GM12878 (cell line): ENCODE results near the gene TIPIN. TPM values are rescaled to one million over a fixed set of nuclear protein-coding genes. Genes with fewer than 3 reads are reported as not detected.

Experiments used
- CHD1 ChIP-seq: IDR thresholded peaks from 2 replicates; pipeline ENCODE4 v1.6.1; 2012; ENCODE audit warnings: low read depth, low read length, improper control_type of control experiment
- CHD4 ChIP-seq: fragments of 200-600 bp; sonication (generic); IDR thresholded peaks from 2 replicates; pipeline ENCODE4 v1.6.1; 2016; ENCODE audit warnings: mild to moderate bottlenecking
- ESRRA ChIP-seq: IDR thresholded peaks from 2 replicates; pipeline ENCODE4 v1.6.1; 2012; ENCODE audit warnings: mild to moderate bottlenecking, low read length, improper control_type of control experiment
- GATAD2B ChIP-seq: fragments of 450-650 bp; conservative IDR thresholded peaks from 2 replicates; pipeline ENCODE4 v1.6.1; 2017; ENCODE audit warnings: low read depth, mild to moderate bottlenecking, moderate library complexity
- IKZF2 ChIP-seq, 2 experiments: fragments of 450-650 bp; IDR thresholded peaks; 2 replicates each; pipeline ENCODE4 v1.6.1; 2017; ENCODE audit warnings: mild to moderate bottlenecking in 2 of 2, moderate library complexity in 2 of 2
- MTA3 ChIP-seq: IDR thresholded peaks from 2 replicates; pipeline ENCODE4 v1.6.1; 2012; ENCODE audit warnings: low read length, inconsistent platforms, borderline replicate concordance
- MYB ChIP-seq: fragments of 150-350 bp; IDR thresholded peaks from 2 replicates; pipeline ENCODE4 v1.6.1; 2014; ENCODE audit warnings: mild to moderate bottlenecking, low read depth, low read length, borderline replicate concordance
- NR2C2 ChIP-seq: IDR thresholded peaks from 2 replicates; pipeline ENCODE4 v1.6.1; 2011; ENCODE audit warnings: borderline replicate concordance, low read depth; ENCODE audit not compliant: control insufficient read depth, insufficient read length
- POLR2AphosphoS2 ChIP-seq: IDR thresholded peaks from 2 replicates; pipeline ENCODE4 v1.6.1; 2011; ENCODE audit warnings: low read depth, mild to moderate bottlenecking, low read length, improper control_type of control experiment, moderate library complexity
- POU2F2 ChIP-seq: IDR thresholded peaks from 3 replicates; pipeline ENCODE4 v1.6.1; 2011; ENCODE audit warnings: low read depth, mild to moderate bottlenecking, low read length, borderline replicate concordance
- RAD21 ChIP-seq: IDR thresholded peaks from 2 replicates; pipeline ENCODE4 v1.6.1; 2011; ENCODE audit warnings: mild to moderate bottlenecking, low read depth, low read length, moderate library complexity; ENCODE audit not compliant: insufficient read depth
- SIN3A ChIP-seq: IDR thresholded peaks from 2 replicates; pipeline ENCODE4 v1.6.1; 2012; ENCODE audit warnings: low read depth, low read length, improper control_type of control experiment
- SMC3 ChIP-seq: IDR thresholded peaks from 2 replicates; pipeline ENCODE4 v1.6.1; 2011; ENCODE audit warnings: low read length, improper control_type of control experiment, borderline replicate concordance
- SREBF2 ChIP-seq: IDR thresholded peaks from 2 replicates; pipeline ENCODE4 v1.6.1; 2012; ENCODE audit warnings: mild to moderate bottlenecking, low read length
- SRF ChIP-seq, 2 experiments: IDR thresholded peaks; 2 replicates each; pipeline ENCODE4 v1.6.1; 2011; ENCODE audit warnings: low read depth in 2 of 2, low read length in 2 of 2, mild to moderate bottlenecking in 1 of 2, moderate library complexity in 1 of 2
- STAT3 ChIP-seq: IDR thresholded peaks from 2 replicates; pipeline ENCODE4 v1.6.1; 2011; ENCODE audit warnings: low read depth, low read length, improper control_type of control experiment
- TCF7 ChIP-seq: IDR thresholded peaks from 2 replicates; pipeline ENCODE4 v1.6.1; 2014; ENCODE audit warnings: antibody characterized with exemption, borderline replicate concordance
- YY1 ChIP-seq: IDR thresholded peaks from 2 replicates; pipeline ENCODE4 v1.6.1; 2011; ENCODE audit warnings: low read depth, mild to moderate bottlenecking, low read length
- ZNF217 ChIP-seq: fragments of 450-650 bp; IDR thresholded peaks from 2 replicates; pipeline ENCODE4 v1.6.1; 2017; ENCODE audit warnings: antibody characterized with exemption, mild to moderate bottlenecking
- ZSCAN29 ChIP-seq: fragments of 450-650 bp; IDR thresholded peaks from 2 replicates; pipeline ENCODE4 v1.6.1; 2017; ENCODE audit warnings: mild to moderate bottlenecking, moderate library complexity
- ZZZ3 ChIP-seq: IDR thresholded peaks from 2 replicates; pipeline ENCODE4 v1.6.1; 2011; ENCODE audit warnings: low read depth; ENCODE audit not compliant: control insufficient read depth, insufficient read length
- polyA plus RNA-seq, 11 experiments: library from polyadenylated mRNA; depleted of rRNA in 4 of 11; unstranded in 6 of 11; stranded (reverse) in 5 of 11; fragments of >200 nt; fragmentation: Nextera tagmentation in 4 of 11; fragmentation: Illumina TruSeq in 1 of 11; extraction: Ambion mirVana in 4 of 11; extraction: Trizol in 1 of 11; gene quantifications; 1 replicate in 1 of 11; 2 replicates in 10 of 11; pipeline versions ENCODE4 v1.2.1 to v1.2.3, GENCODE V29; 2011 to 2016; ENCODE audit warnings: inconsistent platforms in 2 of 11, missing spikeins in 2 of 11, low read depth in 1 of 11
- total RNA-seq, 4 experiments: library from RNA; depleted of rRNA in 3 of 4; stranded (reverse); fragments of >200 nt in 3 of 4; fragmentation: Illumina TruSeq in 1 of 4; extraction: Trizol in 1 of 4; gene quantifications; 2 replicates each; pipeline versions ENCODE4 v1.2.1 to v1.2.3, GENCODE V29; 2013 to 2021
- TF ChIP-seq, protein P1 (sequence below): fragments of 450-650 bp; IDR thresholded peaks from 2 replicates; pipeline ENCODE4 v1.6.1; 2017; ENCODE audit warnings: borderline replicate concordance
- TF ChIP-seq, protein P2 (sequence below): fragments of 450-650 bp; IDR thresholded peaks from 2 replicates; pipeline ENCODE4 v1.6.1; 2017; ENCODE audit warnings: mild to moderate bottlenecking
- TF ChIP-seq, protein P3 (sequence below): fragments of 450-650 bp; IDR thresholded peaks from 2 replicates; pipeline ENCODE4 v1.6.1; 2016; ENCODE audit warnings: mild to moderate bottlenecking, moderate library complexity, borderline replicate concordance

The TIPIN gene
- total and polyA plus RNA-seq, 10 of the 15 experiments (the other 5 are each of a cell fraction or from before 2014, with no cell fraction given), result 21.1 to 69.2 (median 47.0) TPM

DNA sequence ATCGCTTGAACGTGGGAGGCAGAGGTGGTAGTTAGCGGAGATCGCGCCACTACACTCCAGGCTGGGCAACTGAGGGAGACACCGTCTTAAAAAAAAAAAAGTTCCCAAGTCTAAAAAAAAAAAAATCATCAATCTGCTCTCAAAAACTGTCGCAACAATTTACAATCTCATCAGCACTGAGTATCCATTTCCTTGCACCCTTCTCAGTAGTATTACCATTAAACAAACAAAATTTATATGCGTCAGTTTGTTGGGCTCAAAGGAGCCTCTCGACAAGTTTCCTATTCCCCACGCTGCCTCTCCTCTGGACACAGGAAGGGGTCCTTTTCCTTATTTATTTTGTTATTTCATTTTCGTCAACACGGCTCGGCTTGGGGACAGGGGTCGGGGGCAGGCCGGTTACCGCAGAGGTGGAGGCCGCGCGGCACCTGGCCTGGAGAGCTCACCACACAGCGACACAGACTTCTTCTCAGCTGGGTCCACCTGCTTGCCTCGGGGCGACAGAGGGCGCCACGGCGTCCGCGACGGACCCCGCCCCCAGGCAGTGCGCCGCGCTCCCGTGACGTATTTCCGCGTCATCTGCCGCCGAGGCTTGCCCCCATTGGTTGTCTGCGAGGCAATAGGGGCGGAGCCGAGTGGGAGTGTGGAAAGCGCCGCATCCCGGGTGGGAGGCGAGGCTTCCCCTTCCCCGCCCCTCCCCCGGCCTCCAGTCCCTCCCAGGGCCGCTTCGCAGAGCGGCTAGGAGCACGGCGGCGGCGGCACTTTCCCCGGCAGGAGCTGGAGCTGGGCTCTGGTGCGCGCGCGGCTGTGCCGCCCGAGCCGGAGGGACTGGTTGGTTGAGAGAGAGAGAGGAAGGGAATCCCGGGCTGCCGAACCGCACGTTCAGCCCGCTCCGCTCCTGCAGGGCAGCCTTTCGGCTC lies 30.0 kb upstream of the TIPIN start, which contains the start of gene MAP2K1 (continued):
- TF ChIP-seq GATAD2B, result peak; percentile 56; the same call in 1 of the 2 replicates
- no peak for TF ChIP-seq MYB
- TF ChIP-seq CHD4, result no peak
- TF ChIP-seq SRF (IDR thresholded peaks at IDR 0.05; ENCODE audit: low read depth in 2 of 2, low read length in 2 of 2), result no peak
- peak; percentile 84 for TF ChIP-seq SIN3A
- no peak for TF ChIP-seq ZZZ3
- TF ChIP-seq ZSCAN29, result no peak
- no peak for TF ChIP-seq TCF7
- no peak for TF ChIP-seq ESRRA
- no peak; the same call in 1 of the 2 replicates for TF ChIP-seq SREBF2
- TF ChIP-seq SMC3, result peak; percentile 56
- TF ChIP-seq POU2F2, result peak; percentile 74; the same call in 1 of the 3 replicates
- no peak for TF ChIP-seq ZNF217
- TF ChIP-seq IKZF2 (IDR thresholded peaks at IDR 0.05), result peak in 1 of 2 experiments; percentile 35; a peak in 1 of 4 replicates
- TF ChIP-seq, protein P1, sequence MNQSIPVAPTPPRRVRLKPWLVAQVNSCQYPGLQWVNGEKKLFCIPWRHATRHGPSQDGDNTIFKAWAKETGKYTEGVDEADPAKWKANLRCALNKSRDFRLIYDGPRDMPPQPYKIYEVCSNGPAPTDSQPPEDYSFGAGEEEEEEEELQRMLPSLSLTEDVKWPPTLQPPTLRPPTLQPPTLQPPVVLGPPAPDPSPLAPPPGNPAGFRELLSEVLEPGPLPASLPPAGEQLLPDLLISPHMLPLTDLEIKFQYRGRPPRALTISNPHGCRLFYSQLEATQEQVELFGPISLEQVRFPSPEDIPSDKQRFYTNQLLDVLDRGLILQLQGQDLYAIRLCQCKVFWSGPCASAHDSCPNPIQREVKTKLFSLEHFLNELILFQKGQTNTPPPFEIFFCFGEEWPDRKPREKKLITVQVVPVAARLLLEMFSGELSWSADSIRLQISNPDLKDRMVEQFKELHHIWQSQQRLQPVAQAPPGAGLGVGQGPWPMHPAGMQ, result no peak
- TF ChIP-seq, protein P2, sequence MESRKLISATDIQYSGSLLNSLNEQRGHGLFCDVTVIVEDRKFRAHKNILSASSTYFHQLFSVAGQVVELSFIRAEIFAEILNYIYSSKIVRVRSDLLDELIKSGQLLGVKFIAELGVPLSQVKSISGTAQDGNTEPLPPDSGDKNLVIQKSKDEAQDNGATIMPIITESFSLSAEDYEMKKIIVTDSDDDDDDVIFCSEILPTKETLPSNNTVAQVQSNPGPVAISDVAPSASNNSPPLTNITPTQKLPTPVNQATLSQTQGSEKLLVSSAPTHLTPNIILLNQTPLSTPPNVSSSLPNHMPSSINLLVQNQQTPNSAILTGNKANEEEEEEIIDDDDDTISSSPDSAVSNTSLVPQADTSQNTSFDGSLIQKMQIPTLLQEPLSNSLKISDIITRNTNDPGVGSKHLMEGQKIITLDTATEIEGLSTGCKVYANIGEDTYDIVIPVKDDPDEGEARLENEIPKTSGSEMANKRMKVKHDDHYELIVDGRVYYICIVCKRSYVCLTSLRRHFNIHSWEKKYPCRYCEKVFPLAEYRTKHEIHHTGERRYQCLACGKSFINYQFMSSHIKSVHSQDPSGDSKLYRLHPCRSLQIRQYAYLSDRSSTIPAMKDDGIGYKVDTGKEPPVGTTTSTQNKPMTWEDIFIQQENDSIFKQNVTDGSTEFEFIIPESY, result no peak
- no peak for TF ChIP-seq MTA3
- TF ChIP-seq POLR2AphosphoS2, result no peak
- TF ChIP-seq YY1, result peak; percentile 87
- TF ChIP-seq, protein P3, sequence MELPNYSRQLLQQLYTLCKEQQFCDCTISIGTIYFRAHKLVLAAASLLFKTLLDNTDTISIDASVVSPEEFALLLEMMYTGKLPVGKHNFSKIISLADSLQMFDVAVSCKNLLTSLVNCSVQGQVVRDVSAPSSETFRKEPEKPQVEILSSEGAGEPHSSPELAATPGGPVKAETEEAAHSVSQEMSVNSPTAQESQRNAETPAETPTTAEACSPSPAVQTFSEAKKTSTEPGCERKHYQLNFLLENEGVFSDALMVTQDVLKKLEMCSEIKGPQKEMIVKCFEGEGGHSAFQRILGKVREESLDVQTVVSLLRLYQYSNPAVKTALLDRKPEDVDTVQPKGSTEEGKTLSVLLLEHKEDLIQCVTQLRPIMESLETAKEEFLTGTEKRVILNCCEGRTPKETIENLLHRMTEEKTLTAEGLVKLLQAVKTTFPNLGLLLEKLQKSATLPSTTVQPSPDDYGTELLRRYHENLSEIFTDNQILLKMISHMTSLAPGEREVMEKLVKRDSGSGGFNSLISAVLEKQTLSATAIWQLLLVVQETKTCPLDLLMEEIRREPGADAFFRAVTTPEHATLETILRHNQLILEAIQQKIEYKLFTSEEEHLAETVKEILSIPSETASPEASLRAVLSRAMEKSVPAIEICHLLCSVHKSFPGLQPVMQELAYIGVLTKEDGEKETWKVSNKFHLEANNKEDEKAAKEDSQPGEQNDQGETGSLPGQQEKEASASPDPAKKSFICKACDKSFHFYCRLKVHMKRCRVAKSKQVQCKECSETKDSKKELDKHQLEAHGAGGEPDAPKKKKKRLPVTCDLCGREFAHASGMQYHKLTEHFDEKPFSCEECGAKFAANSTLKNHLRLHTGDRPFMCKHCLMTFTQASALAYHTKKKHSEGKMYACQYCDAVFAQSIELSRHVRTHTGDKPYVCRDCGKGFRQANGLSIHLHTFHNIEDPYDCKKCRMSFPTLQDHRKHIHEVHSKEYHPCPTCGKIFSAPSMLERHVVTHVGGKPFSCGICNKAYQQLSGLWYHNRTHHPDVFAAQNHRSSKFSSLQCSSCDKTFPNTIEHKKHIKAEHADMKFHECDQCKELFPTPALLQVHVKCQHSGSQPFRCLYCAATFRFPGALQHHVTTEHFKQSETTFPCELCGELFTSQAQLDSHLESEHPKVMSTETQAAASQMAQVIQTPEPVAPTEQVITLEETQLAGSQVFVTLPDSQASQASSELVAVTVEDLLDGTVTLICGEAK, result peak; percentile 60; the same call in 1 of the 2 replicates
- no peak for TF ChIP-seq NR2C2
- TF ChIP-seq CHD1, result 0 out of 2 replicates have a peak, but pooled peaks have one; percentile 59
- peak; percentile 47; the same call in 1 of the 2 replicates for TF ChIP-seq RAD21
- TF ChIP-seq STAT3, result no peak
